HCT116 (cell line): Measurements from ENCODE around the gene GANC. TPM values are rescaled to one million over a fixed set of nuclear protein-coding genes. Genes with fewer than 3 reads are reported as not detected.

Experiments used
- ATAC-seq: fragments of 200-7000 bp; cut with Tn5 transposase; 2 replicates; pipeline ENCODE4 v1.9.1; 2020; ENCODE audit warnings: mild to moderate bottlenecking, moderate library complexity
- BruUV-seq: library from RNA; stranded (reverse); fragments of 400-500 nt; replicated peaks from 2 replicates; lab custom pipeline; 2021; lab: Mats Ljungman, UMichigan
- CTCF ChIA-PET: fragments of 300-600 bp; sonication (Branson Sonifier 250); formaldehyde crosslinking; loops from one replicate; lab custom pipeline; 2021; ENCODE audit warnings: antibody characterized with exemption; lab: Charles Lee
- POLR2A ChIA-PET: fragments of 300-600, 350-600 bp; sonication (Branson Sonifier 250); formaldehyde crosslinking; loops from one replicate; lab custom pipeline; 2021; ENCODE audit warnings: antibody characterized with exemption; lab: Charles Lee
- RAD21 ChIA-PET, 2 experiments: fragments of 300-600 bp; sonication (Branson Sonifier 250); formaldehyde crosslinking; loops; one replicate each; lab custom pipeline; 2023; ENCODE audit warnings: low total read pairs in 2 of 2; ENCODE audit not compliant: uncharacterized antibody in 2 of 2, unreplicated experiment in 2 of 2, low non-redundant PET in 1 of 2; lab: Charles Lee
- DNase-seq: peaks from one replicate; pipeline ENCODE4 v3.0.0-alpha.2; 2010; ENCODE audit warnings: low read depth, low spot score
- H2AFZ ChIP-seq: fragments of 200-600 bp; shearing (Covaris generic), sonication (generic); 2 replicates; pipeline ENCODE4 v1.6.1; 2017; ENCODE audit warnings: low read depth, mixed run types, mixed read lengths, antibody characterized with exemption, low read length; ENCODE audit not compliant: poor library complexity, severe bottlenecking
- H3K27ac ChIP-seq: 2 replicates; pipeline ENCODE4 v1.5.1; 2012; ENCODE audit warnings: low read depth, low read length
- H3K27me3 ChIP-seq: fragments of 200-600 bp; sonication (generic); 2 replicates; pipeline ENCODE4 v1.6.1; 2016; ENCODE audit warnings: mixed run types, low read length, mixed read lengths; ENCODE audit not compliant: insufficient read depth
- H3K36me3 ChIP-seq, 2 experiments: fragments of 200-500 bp in 1 of 2; fragments of 200-600 bp in 1 of 2; sonication (Bioruptor generic) in 1 of 2; sonication (generic) in 1 of 2; 2 replicates each; pipeline versions ENCODE4 v1.5.1 to v1.6.1; 2014 to 2016; ENCODE audit warnings: low read length in 2 of 2, inconsistent platforms in 1 of 2, mixed read lengths in 1 of 2, mixed run types in 1 of 2; ENCODE audit not compliant: insufficient read depth in 2 of 2, control insufficient read depth in 1 of 2
- H3K4me1 ChIP-seq, 2 experiments: fragments of 200-600 bp in 1 of 2; sonication (generic) in 1 of 2; 2 replicates each; pipeline versions ENCODE4 v1.5.1 to v1.6.1; 2012 to 2017; ENCODE audit warnings: low read length in 2 of 2, inconsistent platforms in 1 of 2, mild to moderate bottlenecking in 1 of 2, mixed read lengths in 1 of 2, mixed run types in 1 of 2, moderate library complexity in 1 of 2; ENCODE audit not compliant: insufficient read depth in 2 of 2, control insufficient read depth in 1 of 2
- H3K4me2 ChIP-seq: fragments of 200-600 bp; sonication (generic); 2 replicates; pipeline ENCODE4 v1.6.1; 2017; ENCODE audit warnings: mixed run types, low read length, mixed read lengths
- H3K4me3 ChIP-seq, 2 experiments: fragments of 200-600 bp in 1 of 2; sonication (generic) in 1 of 2; replicated peaks in 1 of 2; 2 replicates each; pipeline ENCODE4 v1.5.1; 2011 to 2016; ENCODE audit warnings: low read length in 2 of 2, control low read depth in 1 of 2, low read depth in 1 of 2, mild to moderate bottlenecking in 1 of 2, mixed read lengths in 1 of 2, mixed run types in 1 of 2
- H3K79me2 ChIP-seq: fragments of 200-600 bp; sonication (generic); 2 replicates; pipeline ENCODE4 v1.6.1; 2017; ENCODE audit warnings: mild to moderate bottlenecking, mixed run types, low read length, moderate library complexity, mixed read lengths; ENCODE audit not compliant: insufficient read depth
- H3K9ac ChIP-seq: fragments of 200-600 bp; sonication (generic); 2 replicates; pipeline ENCODE4 v1.6.1; 2016; ENCODE audit warnings: low read length, mixed read lengths
- H3K9me2 ChIP-seq: fragments of 200-600 bp; sonication (generic), shearing (Covaris generic); 2 replicates; pipeline ENCODE4 v1.6.1; 2017; ENCODE audit warnings: mixed run types, mild to moderate bottlenecking, moderate library complexity; ENCODE audit not compliant: insufficient read depth
- H3K9me3 ChIP-seq, 2 experiments: fragments of 200-500 bp in 1 of 2; fragments of 200-600 bp in 1 of 2; sonication (Bioruptor generic) in 1 of 2; sonication (generic) in 1 of 2; 2 replicates each; pipeline ENCODE4 v1.6.1; 2014 to 2017; ENCODE audit warnings: low read length in 2 of 2, mixed read lengths in 2 of 2, inconsistent platforms in 1 of 2, low read depth in 1 of 2, mild to moderate bottlenecking in 1 of 2, mixed run types in 1 of 2, moderate library complexity in 1 of 2; ENCODE audit not compliant: control insufficient read depth in 1 of 2, insufficient read depth in 1 of 2
- H4K20me1 ChIP-seq: fragments of 200-600 bp; sonication (generic), shearing (Covaris generic); 2 replicates; pipeline ENCODE4 v1.6.1; 2017; ENCODE audit warnings: mixed run types, mild to moderate bottlenecking, moderate library complexity; ENCODE audit not compliant: insufficient read depth
- CBX3 ChIP-seq: IDR thresholded peaks from 2 replicates; pipeline ENCODE4 v1.6.1; 2012; ENCODE audit warnings: low read depth
- CEBPB ChIP-seq: IDR thresholded peaks from 2 replicates; pipeline ENCODE4 v1.6.1; 2012; ENCODE audit warnings: low read depth
- CTCF ChIP-seq, 3 experiments: fragments of 200-600 bp in 1 of 3; sonication (generic) in 1 of 3; IDR thresholded peaks in 2 of 3; conservative IDR thresholded peaks in 1 of 3; 2 replicates each; pipeline ENCODE4 v1.5.1; 2012 to 2017; ENCODE audit warnings: low read depth in 2 of 3, low read length in 2 of 3, antibody characterized with exemption in 1 of 3, borderline replicate concordance in 1 of 3, control low read depth in 1 of 3, mild to moderate bottlenecking in 1 of 3, mixed read lengths in 1 of 3, mixed run types in 1 of 3, moderate library complexity in 1 of 3; ENCODE audit not compliant: insufficient read depth in 1 of 3
- EGR1 ChIP-seq: IDR thresholded peaks from 2 replicates; pipeline ENCODE4 v1.6.1; 2012; ENCODE audit warnings: low read depth
- ELF1 ChIP-seq: IDR thresholded peaks from 2 replicates; pipeline ENCODE4 v1.6.1; 2012; ENCODE audit warnings: low read depth, borderline replicate concordance
- EZH2 ChIP-seq: fragments of 200-600 bp; sonication (generic); IDR thresholded peaks from 2 replicates; pipeline ENCODE4 v1.6.1; 2017; ENCODE audit warnings: antibody characterized with exemption, mixed run types
- MAX ChIP-seq: IDR thresholded peaks from 2 replicates; pipeline ENCODE4 v1.6.1; 2012
- POLR2A ChIP-seq: IDR thresholded peaks from 2 replicates; pipeline ENCODE4 v1.7.0; 2011; ENCODE audit warnings: borderline replicate concordance; ENCODE audit not compliant: insufficient read depth, insufficient read length; ENCODE audit errors: extremely low read depth
- POLR2AphosphoS5 ChIP-seq: IDR thresholded peaks from 2 replicates; pipeline ENCODE4 v1.6.1; 2011; ENCODE audit warnings: mild to moderate bottlenecking, low read depth, low read length, moderate library complexity
- SIN3A ChIP-seq: IDR thresholded peaks from 2 replicates; pipeline ENCODE4 v1.6.1; 2012; ENCODE audit warnings: low read depth
- SP1 ChIP-seq: IDR thresholded peaks from 2 replicates; pipeline ENCODE4 v1.6.1; 2012; ENCODE audit warnings: low read depth
- SRF ChIP-seq: IDR thresholded peaks from 2 replicates; pipeline ENCODE4 v1.6.1; 2012; ENCODE audit warnings: low read depth
- ZFX ChIP-seq: fragments of 450-650 bp; IDR thresholded peaks from 2 replicates; pipeline ENCODE4 v1.6.1; 2017
- intact Hi-C: fragments of 100-400 bp; cut with micrococcal nuclease; formaldehyde crosslinking; loops from 2 replicates; pipeline ENCODE4 v1.10.0; 2022
- total RNA-seq: library from RNA; stranded (reverse); gene quantifications from one replicate; pipeline ENCODE4 v1.2.1, GENCODE V29; 2021; ENCODE audit not compliant: unreplicated experiment

The GANC gene
- total RNA-seq, 1 experiment from 2014 or later = 13.1 TPM

GRCh38 chr15:42359249-42359648 lies 86.2 kb downstream of the GANC start, which contains the start of gene CAPN3 (continued):
- no peak for TF ChIP-seq ELF1
- TF ChIP-seq POLR2A = no peak
- no peak for TF ChIP-seq SIN3A
- no peak for TF ChIP-seq CBX3
- TF ChIP-seq POLR2AphosphoS5 = no peak
- no peak for TF ChIP-seq CEBPB
- TF ChIP-seq CTCF (IDR thresholded peaks at IDR 0.05 in 2 of 3, conservative IDR thresholded peaks at IDR 0.05 in 1 of 3; ENCODE audit: borderline replicate concordance in 1 of 3, insufficient read depth in 1 of 3, low read depth in 2 of 3, low read length in 2 of 3) = no peak
- TF ChIP-seq SP1 = no peak
- TF ChIP-seq ZFX = no peak
- TF ChIP-seq SRF = no peak

- ATAC-seq = no peak
- TF ChIP-seq MAX (no peak), EZH2 (no peak), ZFX (no peak), ELF1 (no peak), CTCF (IDR thresholded peaks at IDR 0.05 in 2 of 3, conservative IDR thresholded peaks at IDR 0.05 in 1 of 3; ENCODE audit: borderline replicate concordance in 1 of 3, insufficient read depth in 1 of 3, low read depth in 2 of 3, low read length in 2 of 3) (no peak), EGR1 (no peak)
- TF ChIP-seq, all 23 proteins: peak for 0
- H3K9ac ChIP-seq = no peak overlapping the region
- H3K4me2 ChIP-seq = no peak overlapping the region
- H3K27me3 ChIP-seq = no peaks in the 10 kb centered on the region
- DNase-seq = no peak
- ChIA-PET POLR2A (no interaction called here), CTCF (no interaction called here), RAD21 (no interaction called here)
- no peak overlapping the region for H3K27ac ChIP-seq
- H4K20me1 ChIP-seq = no peaks in the 10 kb centered on the region
- H3K9me3 ChIP-seq = no peaks in the 10 kb centered on the region
- H3K79me2 ChIP-seq = no peaks in the 10 kb centered on the region
- BruUV-seq = no TSS peak
- H3K4me1 ChIP-seq = no peaks in the 10 kb centered on the region
- no peaks in the 10 kb centered on the region for H3K36me3 ChIP-seq
- intact Hi-C loops = no loop called here
- no peaks in the 10 kb centered on the region for H3K9me2 ChIP-seq
- no peak overlapping the region for H3K4me3 ChIP-seq
- H2AFZ ChIP-seq = no peak overlapping the region
Observed at GRCh38 chr15:42359985-42360384, 87.0 kb downstream of the GANC start.
